Measurements from ENCODE around the gene SLC8A3. TPM values are rescaled to one million over a fixed set of nuclear protein-coding genes. Genes with fewer than 3 reads are reported as not detected.

SLC8A3 gene
- total and polyA plus RNA-seq, 8 donors = 0.44 to 24.9 (median 6.6) TPM

GRCh38 chr14:70008284-70009262 is 180.2 kb downstream of the SLC8A3 start:
- Histone ChIP-seq H3K4me1 (no peaks in the 10 kb centered on the region), H3K27me3 (no peaks in the 10 kb centered on the region), H3K36me3 (no peaks in the 10 kb centered on the region), H3K27ac (no peak overlapping the region), H3K9me3 (no peaks in the 10 kb centered on the region), H3K4me3 (no peak overlapping the region)
- ATAC-seq (no peak), DNase-seq (no peak)
- no peak for TF ChIP-seq CTCF (IDR thresholded peaks at IDR 0.05)
- intact Hi-C loops (cut with DNase I) = no loop called here

- no peak for DNase-seq
- H3K4me1 ChIP-seq = no peaks in the 10 kb centered on the region
- no peak for ATAC-seq
- H3K36me3 ChIP-seq = no peaks in the 10 kb centered on the region
- TF ChIP-seq CTCF (IDR thresholded peaks at IDR 0.05) = no peak
- H3K27me3 ChIP-seq = peaks cover 0 to 9% of the 10 kb centered on the region in 2 donors
- no peak overlapping the region for H3K4me3 ChIP-seq
- H3K27ac ChIP-seq = no peak overlapping the region
- H3K9me3 ChIP-seq = no peaks in the 10 kb centered on the region
- intact Hi-C loops (cut with DNase I) = no loop called here
These were observed 182.1 kb downstream of the SLC8A3 start for GRCh38 chr14:70006699-70007098.

- H3K27ac ChIP-seq = no peak overlapping the region
- H3K27me3 ChIP-seq = peaks cover 0 to 9% of the 10 kb centered on the region in 2 donors
- intact Hi-C loops (cut with DNase I) = no loop called here
- no peaks in the 10 kb centered on the region for H3K36me3 ChIP-seq
- no peak for TF ChIP-seq CTCF (IDR thresholded peaks at IDR 0.05)
- no peak overlapping the region for H3K4me3 ChIP-seq
- ATAC-seq (no peak), DNase-seq (no peak)
- H3K4me1 ChIP-seq = no peaks in the 10 kb centered on the region
- no peaks in the 10 kb centered on the region for H3K9me3 ChIP-seq
These were observed 183.4 kb downstream of the SLC8A3 start for GRCh38 chr14:70005281-70005805.

GRCh38 chr14:70004791-70005190 is 184.0 kb downstream of the SLC8A3 start:
- H3K4me3 ChIP-seq = no peak overlapping the region
- H3K27ac ChIP-seq = no peak overlapping the region
- H3K4me1 ChIP-seq = no peaks in the 10 kb centered on the region
- no peaks in the 10 kb centered on the region for H3K9me3 ChIP-seq
- no peak for TF ChIP-seq CTCF (IDR thresholded peaks at IDR 0.05)
- no peak for ATAC-seq
- DNase-seq = no peak
- no peaks in the 10 kb centered on the region for H3K36me3 ChIP-seq
- intact Hi-C loops (cut with DNase I) = no loop called here
- peaks cover 0 to 9% of the 10 kb centered on the region in 2 donors for H3K27me3 ChIP-seq

- no peak overlapping the region for H3K4me3 ChIP-seq
- no peak for ATAC-seq
- no peaks in the 10 kb centered on the region for H3K4me1 ChIP-seq
- peaks cover 0 to 9% of the 10 kb centered on the region in 2 donors for H3K27me3 ChIP-seq
- no peak overlapping the region for H3K27ac ChIP-seq
- no peak for DNase-seq
- no peaks in the 10 kb centered on the region for H3K9me3 ChIP-seq
- TF ChIP-seq CTCF (IDR thresholded peaks at IDR 0.05) = no peak
- intact Hi-C loops (cut with DNase I) = no loop called here
- H3K36me3 ChIP-seq = no peaks in the 10 kb centered on the region
These were observed 186.0 kb downstream of the SLC8A3 start for GRCh38 chr14:70002589-70003346.
